Hepatic stellate cell (primary cell): Measurements from ENCODE around the gene OLIG2.
A peak's percentile ranks its signal among the peaks of the same experiment; 100 is the strongest.

Source experiments
- DNase-seq: peaks from one replicate; pipeline ENCODE4 v3.0.0; 2011; ENCODE audit warnings: low spot score

The OLIG2 gene

DNA sequence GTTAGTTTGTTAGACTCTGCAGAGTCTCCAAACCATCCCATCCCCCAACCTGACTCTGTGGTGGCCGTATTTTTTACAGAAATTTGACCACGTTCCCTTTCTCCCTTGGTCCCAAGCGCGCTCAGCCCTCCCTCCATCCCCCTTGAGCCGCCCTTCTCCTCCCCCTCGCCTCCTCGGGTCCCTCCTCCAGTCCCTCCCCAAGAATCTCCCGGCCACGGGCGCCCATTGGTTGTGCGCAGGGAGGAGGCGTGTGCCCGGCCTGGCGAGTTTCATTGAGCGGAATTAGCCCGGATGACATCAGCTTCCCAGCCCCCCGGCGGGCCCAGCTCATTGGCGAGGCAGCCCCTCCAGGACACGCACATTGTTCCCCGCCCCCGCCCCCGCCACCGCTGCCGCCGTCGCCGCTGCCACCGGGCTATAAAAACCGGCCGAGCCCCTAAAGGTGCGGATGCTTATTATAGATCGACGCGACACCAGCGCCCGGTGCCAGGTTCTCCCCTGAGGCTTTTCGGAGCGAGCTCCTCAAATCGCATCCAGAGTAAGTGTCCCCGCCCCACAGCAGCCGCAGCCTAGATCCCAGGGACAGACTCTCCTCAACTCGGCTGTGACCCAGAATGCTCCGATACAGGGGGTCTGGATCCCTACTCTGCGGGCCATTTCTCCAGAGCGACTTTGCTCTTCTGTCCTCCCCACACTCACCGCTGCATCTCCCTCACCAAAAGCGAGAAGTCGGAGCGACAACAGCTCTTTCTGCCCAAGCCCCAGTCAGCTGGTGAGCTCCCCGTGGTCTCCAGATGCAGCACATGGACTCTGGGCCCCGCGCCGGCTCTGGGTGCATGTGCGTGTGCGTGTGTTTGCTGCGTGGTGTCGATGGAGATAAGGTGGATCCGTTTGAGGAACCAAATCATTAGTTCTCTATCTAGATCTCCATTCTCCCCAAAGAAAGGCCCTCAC, at the start of gene OLIG2:
TSS of gene OLIG2 (plus strand) at position 447 of the 954 bp plus-strand sequence. CDS start 928 bp downstream, outside the sequence.
- no peak for DNase-seq

DNA sequence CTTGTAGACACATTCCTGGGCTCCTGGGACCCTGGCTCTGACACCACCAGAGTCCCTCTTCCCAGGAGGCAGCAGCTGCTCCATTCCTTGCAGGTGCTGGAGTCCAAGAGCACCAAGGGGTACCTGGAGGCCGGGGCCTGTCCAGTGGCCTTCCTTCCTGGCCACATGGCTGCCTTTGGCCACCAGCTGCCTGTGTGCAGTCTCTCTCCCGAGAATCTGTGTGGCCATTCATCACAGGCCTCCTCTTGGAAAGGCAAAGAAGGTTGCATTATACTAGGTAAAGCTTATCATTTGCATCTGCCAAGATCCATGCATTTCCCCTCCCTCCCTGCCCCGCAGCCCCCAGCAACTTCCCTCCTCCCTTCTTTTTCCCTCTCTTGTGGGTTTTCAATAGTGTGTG, 48.9 kb upstream of the OLIG2 start:
- DNase-seq, result no peak

DNA sequence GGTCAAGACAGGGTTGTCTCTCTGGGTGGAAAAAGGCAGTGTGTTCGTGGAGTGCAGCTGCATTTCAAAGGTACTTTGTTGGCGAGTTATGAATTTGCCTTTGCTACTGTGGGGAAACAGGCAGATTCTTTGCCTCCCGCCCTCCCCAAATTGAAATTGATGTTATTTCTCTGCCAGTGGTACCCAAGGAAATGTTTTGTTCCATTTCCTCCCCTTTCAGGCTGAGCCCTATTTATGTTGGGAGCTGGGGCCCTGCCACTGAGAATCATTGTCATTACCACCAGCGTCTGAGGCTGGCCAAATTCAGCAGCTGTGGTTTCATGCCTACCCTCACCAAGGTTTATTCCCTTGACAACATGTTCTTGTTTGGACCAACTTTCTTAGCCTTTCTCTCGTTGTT, 48.5 kb upstream of the OLIG2 start:
- no peak for DNase-seq

DNA sequence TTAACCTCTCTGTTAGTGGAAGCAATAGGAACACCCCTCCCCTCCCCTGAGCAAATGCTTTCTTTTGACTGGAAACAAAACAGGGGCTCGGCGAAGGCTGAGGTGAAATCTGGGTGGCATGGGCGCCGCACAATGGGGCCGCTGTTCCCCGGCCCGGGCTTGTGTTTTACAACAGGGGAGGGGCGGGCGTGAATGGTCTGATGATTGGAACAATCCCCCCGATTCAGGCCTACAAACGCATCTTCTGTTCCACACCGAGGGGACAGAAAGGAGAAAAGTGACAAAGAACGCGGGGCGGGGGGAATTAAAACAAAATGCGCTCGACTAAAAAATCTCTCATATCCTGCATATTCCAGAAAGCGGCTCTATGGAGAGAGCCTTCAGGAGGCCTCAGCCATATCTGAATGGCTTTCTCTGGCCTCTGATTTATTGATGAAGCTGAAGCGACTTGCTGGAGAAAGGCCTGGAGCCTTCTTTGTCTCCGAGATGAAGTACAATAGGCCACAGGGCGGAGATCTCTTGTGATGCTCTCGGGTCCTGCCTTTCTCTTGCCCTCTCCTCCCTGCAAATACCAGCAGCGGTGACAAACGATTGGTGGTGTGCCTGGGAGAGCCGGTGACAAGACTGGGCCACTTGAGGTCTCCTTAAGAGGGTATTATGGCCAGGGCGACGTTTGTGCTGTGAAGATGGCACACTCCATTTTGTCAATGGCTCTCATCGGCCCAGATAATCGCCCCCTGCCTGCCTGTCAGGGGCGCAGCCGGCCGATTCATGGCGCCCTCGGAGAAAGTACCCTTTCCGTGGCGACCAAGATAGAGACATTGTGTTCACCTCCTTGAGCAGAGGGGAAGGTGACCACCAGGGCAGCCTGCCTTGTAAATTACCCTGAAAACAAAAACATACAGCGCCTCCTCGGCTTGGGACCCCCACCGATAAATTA, 47.1 kb upstream of the OLIG2 start:
- no peak for DNase-seq

DNA sequence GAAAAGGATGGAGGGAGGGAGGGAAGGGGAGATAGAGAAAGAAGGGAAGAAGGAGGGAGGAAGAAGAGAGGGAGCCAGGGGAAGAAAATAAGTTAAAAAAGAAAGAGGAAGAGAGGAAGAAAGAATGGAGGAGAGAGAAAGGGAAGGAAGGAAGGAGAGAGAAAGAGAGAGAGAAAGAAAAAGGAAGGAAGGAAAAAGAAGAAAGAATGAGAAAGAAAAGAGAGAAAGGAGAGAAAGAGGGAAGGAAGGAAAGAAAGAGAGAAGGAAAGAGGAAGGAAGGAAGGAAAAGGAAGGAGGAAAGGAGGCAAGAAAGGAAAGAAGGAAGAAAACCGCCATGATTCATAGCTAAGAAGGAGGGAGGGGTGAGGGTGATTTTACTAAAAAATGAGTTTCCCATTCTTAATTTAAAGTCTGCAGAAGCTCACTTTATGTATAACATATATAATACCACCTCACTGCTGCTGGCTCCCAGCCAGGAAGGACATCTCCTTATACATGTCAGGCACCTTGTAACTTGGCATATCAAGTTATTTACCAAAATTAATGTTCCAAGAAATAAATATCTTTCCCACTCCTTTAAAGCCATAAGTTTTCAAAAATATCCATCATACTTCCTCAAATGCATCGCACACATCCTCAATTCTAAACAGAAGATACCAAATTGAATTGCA, 46.0 kb upstream of the OLIG2 start:
- no peak for DNase-seq

DNA sequence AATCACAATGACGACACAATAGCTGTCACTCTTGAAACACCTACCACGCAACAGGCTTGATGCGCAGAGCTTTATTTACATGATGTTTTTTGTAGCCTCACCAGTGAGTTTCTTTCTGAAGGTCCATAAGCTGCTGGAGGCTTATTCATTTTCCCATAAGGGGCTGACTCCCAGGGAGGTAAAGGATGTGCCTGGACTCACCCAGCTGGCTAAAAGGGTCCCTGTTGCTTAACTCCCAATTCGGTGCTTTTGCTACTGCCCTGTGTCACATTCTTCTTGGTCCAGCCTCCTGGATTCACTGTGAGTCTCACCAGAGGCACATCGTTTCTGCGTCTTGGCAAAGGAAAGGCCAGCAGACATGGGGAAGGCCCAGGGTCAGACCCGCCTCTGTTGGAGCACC, 44.6 kb upstream of the OLIG2 start:
- DNase-seq, result no peak

- DNase-seq, result no peak
Observed at GRCh38 chr21:32990666-32991065, 35.1 kb upstream of the OLIG2 start.

DNA sequence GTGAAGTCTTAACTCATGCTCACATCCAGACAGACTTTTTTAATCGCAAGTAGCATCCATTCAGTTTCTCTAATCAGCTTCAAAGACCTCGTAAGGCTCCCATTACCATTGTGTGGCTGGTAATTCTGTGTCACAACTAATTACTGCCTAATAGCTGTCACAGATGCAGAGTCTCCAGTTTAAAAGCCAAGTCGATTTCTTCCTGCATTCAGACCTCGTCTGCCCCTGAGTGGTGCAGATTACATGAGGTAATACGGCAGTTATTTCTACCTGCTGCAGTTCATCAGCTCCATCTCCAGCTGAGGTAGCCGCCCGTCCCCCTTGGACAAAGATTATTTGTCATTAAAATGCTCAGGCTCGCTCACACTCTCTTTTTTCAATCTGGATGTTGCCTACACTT, 34.4 kb upstream of the OLIG2 start:
- no peak for DNase-seq

- no peak for DNase-seq
Observed at GRCh38 chr21:32993894-32994293, 31.8 kb upstream of the OLIG2 start.

DNA sequence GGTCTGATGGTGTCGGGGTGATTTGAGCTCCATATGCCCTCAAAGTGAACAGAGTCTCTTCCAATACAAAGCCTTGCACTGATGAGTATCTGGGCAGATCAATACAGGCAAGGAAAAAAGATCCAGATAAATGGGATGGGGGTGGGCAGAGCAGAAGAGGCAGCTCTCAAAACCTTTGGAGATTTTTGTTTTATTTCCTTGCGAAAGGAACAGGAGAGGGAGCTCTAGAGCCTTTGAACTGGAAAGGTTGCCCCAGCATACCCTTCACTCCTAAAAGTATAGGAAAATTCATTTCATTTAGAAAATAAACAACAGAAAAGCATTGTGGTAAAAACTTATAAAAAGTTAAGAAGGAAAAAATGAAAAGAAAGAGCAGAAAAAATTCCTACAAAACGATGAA, 31.4 kb upstream of the OLIG2 start:
- DNase-seq, result peak; percentile 16

DNA sequence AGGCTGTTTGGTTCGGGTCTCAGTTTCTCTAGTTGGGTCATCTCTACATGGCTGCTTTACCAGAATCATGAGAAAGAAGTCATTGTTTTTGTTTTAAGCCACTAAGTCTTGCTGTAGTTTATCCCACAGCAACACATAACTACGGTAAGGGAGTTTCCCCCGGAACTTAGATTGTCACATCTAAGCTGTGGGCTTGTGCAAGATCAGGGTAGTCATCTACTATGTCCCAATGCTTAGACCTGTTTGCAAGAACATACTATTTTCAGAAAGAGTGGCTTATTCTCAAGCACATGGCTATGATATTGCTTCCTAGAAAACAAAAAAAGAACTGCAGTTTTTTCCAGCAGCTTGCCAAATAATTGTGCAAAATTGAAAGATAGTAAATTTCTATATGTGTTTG, 18.0 kb upstream of the OLIG2 start:
- no peak for DNase-seq

GRCh38 chr21:33008333-33009051, 17.2 kb upstream of the OLIG2 start:
- no peak for DNase-seq

DNA sequence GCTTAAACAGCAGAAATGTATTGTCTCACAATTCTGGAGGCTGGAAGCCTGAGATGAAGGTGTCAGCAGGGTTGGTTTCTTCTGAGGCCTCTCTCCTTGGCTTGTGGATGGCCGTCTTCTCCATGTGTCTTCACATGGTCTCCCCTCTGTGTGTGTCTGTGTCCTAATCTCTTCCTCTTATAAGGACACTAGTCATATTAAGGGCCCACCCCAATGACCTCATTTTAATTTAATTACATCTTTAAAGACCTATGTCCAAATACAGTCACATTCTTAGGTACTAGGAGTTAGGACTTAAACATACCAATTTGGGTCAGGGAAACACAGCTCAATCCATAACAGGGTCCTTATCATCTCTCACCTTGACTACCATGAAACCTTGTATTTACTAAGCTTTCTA, 14.8 kb upstream of the OLIG2 start:
- DNase-seq, result no peak

GRCh38 chr21:33011462-33011861, 14.3 kb upstream of the OLIG2 start:
- DNase-seq, result peak; percentile 24

DNA sequence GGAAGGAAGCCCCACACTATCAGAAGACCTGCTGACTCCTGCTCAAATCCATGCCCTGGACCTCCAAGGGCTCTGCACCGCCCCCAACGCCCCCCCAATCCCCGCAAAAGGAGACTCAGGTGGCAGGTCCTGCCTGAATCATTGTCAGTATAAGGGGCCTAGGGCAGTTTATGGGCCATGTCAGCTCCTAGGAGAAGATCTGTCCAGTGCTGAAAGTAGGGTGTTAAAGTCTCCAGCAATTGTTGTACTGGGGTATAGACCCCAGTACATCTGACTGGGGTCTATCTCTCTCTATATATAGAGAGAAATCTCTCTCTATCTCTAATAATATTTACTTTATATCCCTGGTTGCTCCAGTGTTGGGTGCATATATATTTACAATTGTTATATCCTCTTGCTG, 12.1 kb upstream of the OLIG2 start:
- DNase-seq, result no peak

DNA sequence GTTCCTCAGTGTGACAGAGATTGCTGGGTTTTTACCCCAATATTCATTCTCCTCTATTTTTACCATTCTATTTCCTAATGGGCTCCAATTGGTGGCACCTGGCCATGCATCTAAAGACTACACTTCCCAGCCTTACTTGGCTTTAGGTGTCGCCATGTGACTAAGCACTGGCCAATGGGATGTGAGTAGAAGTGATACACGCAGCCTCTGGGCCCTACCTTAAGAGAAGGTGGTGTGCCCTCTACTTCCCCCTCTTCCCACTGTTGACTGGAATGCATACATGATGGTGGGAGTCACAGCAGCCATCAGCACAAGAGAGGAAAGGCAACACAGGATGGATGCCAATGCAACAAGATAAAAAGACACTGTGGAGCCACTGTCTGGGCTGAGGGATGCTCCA, 11.4 kb upstream of the OLIG2 start:
- DNase-seq, result no peak

DNA sequence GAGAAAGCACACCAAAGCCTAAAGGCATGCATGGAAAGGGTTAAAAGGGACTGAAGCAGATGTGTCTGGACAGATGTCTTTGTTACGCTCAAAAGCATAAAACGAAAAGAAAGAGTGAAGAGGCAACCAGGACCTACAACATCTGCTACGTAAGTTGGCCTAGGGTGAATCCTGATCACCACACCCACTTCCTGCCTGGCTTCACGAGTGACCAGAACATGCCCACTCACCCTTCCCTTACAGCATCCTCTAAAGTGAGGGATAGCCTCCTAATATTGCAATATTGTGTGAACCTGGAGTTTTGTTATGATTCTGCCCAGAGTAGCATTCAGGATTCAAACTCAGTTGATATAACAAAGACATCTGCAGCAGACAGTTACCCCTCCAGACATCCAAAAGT, 10.6 kb upstream of the OLIG2 start:
- DNase-seq, result no peak

- DNase-seq, result no peak
Observed at GRCh38 chr21:33015756-33016155, 10.0 kb upstream of the OLIG2 start.

DNA sequence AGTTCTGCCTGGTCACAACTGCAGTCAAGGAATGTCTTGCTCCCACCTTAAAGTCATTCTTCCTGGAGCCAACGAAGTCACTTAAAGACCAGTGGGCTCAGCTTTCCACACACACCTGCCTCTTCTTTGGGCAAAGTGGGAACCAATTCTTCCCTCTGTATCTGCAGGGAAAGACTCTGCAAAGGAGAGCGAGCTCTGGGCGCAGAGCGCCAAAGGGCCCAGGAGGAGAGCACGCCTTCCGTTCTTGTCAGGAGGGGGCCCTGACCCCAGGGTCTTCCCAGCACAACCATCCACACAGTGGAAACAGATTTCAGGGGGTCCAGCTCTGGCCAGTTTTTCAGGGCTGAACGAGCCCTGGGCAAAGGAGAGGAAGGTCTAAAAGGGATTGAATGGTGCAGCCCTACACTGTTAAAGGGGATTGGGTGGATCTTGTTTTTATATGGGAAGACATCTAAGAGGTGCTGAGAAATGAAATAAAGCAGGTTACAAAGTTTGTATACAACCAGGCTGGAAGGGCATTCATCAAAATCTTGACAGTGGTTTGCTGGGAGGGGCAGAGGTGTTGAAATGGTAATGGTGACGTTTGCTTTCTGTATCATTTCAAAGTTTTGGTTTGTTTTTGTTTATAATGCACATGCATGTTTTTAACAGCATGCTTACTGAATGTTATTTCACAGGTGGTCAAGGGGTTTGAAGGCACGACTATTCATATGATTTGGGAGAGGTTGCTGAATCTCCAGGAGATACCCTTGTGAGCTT, 6.8 kb upstream of the OLIG2 start:
- DNase-seq, result no peak

GRCh38 chr21:33019516-33019884, 6.2 kb upstream of the OLIG2 start:
- DNase-seq, result no peak
